ENCODE results near the gene ITGB1BP2. TPM values are rescaled to one million over a fixed set of nuclear protein-coding genes. Genes with fewer than 3 reads are reported as not detected.

The ITGB1BP2 gene
- total and polyA plus RNA-seq, 2 of the 8 experiments (the other 6 are each of a cell fraction or from before 2014, with no cell fraction given) = 2.9 to 5.2 TPM

DNA sequence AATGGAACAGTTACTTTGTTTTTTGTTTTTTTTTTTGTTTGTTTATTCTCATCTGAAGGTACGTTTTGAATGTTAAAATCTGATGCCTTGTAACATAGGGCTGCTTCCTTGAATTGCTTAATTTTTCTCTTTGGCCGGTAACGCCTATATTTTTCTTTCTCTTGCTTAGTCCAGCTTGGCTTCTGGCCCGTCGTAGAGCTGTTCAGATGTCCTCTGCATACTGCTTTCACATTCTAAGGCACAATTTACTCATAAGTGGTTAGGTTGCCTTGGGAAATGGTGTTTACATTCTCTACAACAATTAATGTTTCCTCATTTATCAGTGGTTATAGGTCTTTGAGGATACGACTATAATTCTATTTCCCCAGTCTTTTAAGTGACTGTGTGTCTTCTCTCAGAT lies 10.2 kb upstream of the ITGB1BP2 start:
- H3K79me2 ChIP-seq (ENCODE audit: control insufficient read depth in 1 of 2, insufficient read depth in 2 of 2, low read length in 2 of 2) = peaks cover 5 to 52% of the 10 kb centered on the region in 2 experiments
- no peak overlapping the region for H3K4me3 ChIP-seq (ENCODE audit: extremely low read depth in 1 of 4, insufficient read depth in 2 of 4, low read depth in 3 of 4, low read length in 4 of 4)
- H4K5ac ChIP-seq (ENCODE audit: insufficient read length, low read depth, low read length) = no peak overlapping the region
- WGBS, 2 experiments (ENCODE audit: extremely low coverage in 1 of 2, insufficient coverage in 1 of 2, insufficient read length in 1 of 2, insufficient replicate concordance in 2 of 2, low coverage in 1 of 2, low lambda C conversion rate in 2 of 2, missing lambda C conversion rate in 1 of 2) = 88% methylated on average over 6 of the region's 6 CpGs; no CpG with 5 or more reads in 1 of the 2 experiments
- no peak overlapping the region for H2BK12ac ChIP-seq (ENCODE audit: low read depth, low read length)
- DNase-seq (ENCODE audit: low read depth in 1 of 2, low spot score in 2 of 2) = no peak
- peaks cover 0 to 2% of the 10 kb centered on the region in 2 experiments for H4K20me1 ChIP-seq (replicated peaks in 1 of 2; ENCODE audit: control insufficient read depth in 1 of 2, insufficient read depth in 2 of 2, low read length in 2 of 2)
- H3K36me3 ChIP-seq (ENCODE audit: control insufficient read depth in 2 of 4, insufficient read depth in 4 of 4, low read length in 3 of 4) = peaks cover 14 to 77% (median 46%) of the 10 kb centered on the region in 4 experiments
- no peak overlapping the region for H3K14ac ChIP-seq (ENCODE audit: insufficient read length)
- no peaks in the 10 kb centered on the region for H3K27me3 ChIP-seq (replicated peaks in 1 of 4; ENCODE audit: control insufficient read depth in 3 of 4, extremely low read depth in 1 of 4, insufficient read depth in 3 of 4, low read length in 3 of 4)
- H3K79me1 ChIP-seq (ENCODE audit: low read depth, low read length) = no peaks in the 10 kb centered on the region
- no peak overlapping the region for H2AFZ ChIP-seq (ENCODE audit: low read length)
- no peak overlapping the region for H3K4ac ChIP-seq (replicated peaks; ENCODE audit: insufficient read length, low read depth, low read length)
- no peak overlapping the region for H3K4me2 ChIP-seq (ENCODE audit: insufficient read depth in 1 of 2, low read depth in 2 of 2, low read length in 2 of 2)
- no peak overlapping the region for H3K9ac ChIP-seq (replicated peaks in 1 of 4; ENCODE audit: extremely low read depth in 1 of 4, low read depth in 3 of 4, low read length in 3 of 4)
- FAIRE-seq = no peak
- H3K27ac ChIP-seq (ENCODE audit: low read depth, low read length) = no peak overlapping the region
- H2AK5ac ChIP-seq (ENCODE audit: low read depth, low read length) = no peak overlapping the region
- no peaks in the 10 kb centered on the region for H3K4me1 ChIP-seq (replicated peaks in 1 of 4; ENCODE audit: control insufficient read depth in 3 of 4, insufficient read depth in 4 of 4, low read length in 3 of 4)
- no peak overlapping the region for H2BK5ac ChIP-seq (ENCODE audit: low read depth, low read length)
- H3K9me3 ChIP-seq (ENCODE audit: insufficient read depth in 2 of 2, low read depth in 1 of 2, low read length in 1 of 2) = no peaks in the 10 kb centered on the region
- H3K23ac ChIP-seq (ENCODE audit: insufficient read length) = no peak overlapping the region
- no peaks in the 10 kb centered on the region for H3K23me2 ChIP-seq (ENCODE audit: low read depth, low read length)
- no peak overlapping the region for H4K91ac ChIP-seq (replicated peaks; ENCODE audit: insufficient read length, low read length)
- H4K8ac ChIP-seq (ENCODE audit: extremely low read depth, insufficient read depth, low read length) = no peak overlapping the region
- H2BK15ac ChIP-seq (ENCODE audit: low read length) = no peak overlapping the region
- ChIA-PET CTCF (ENCODE audit: partially characterized antibody) (no interaction called here), POLR2A (ENCODE audit: partially characterized antibody) (interaction anchor here (0.6 to 13.5 kb wide), 3 partner anchors 9 to 294 kb away, joined by 3 to 215 read pairs (median 3); partner anchors contain the start of genes ITGB1BP2 and ZMYM3)
- H2BK120ac ChIP-seq (replicated peaks; ENCODE audit: low read depth, low read length) = no peak overlapping the region
- no peak overlapping the region for H3K18ac ChIP-seq (ENCODE audit: extremely low read depth, low read length)
- TF ChIP-seq CBX8 (IDR thresholded peaks at IDR 0.05; ENCODE audit: borderline replicate concordance, low read depth, low read length) = no peak
- no peak for TF ChIP-seq CBX5 (IDR thresholded peaks at IDR 0.05; ENCODE audit: low read depth, low read length)
- TF ChIP-seq JUN (IDR thresholded peaks at IDR 0.05; ENCODE audit: low read depth, low read length) = no peak
- no peak for TF ChIP-seq KDM1A (IDR thresholded peaks at IDR 0.05; ENCODE audit: borderline replicate concordance, low read length)
- TF ChIP-seq HDAC2 (IDR thresholded peaks at IDR 0.05; ENCODE audit: borderline replicate concordance in 1 of 2, low read depth in 2 of 2, low read length in 2 of 2) = no peak
- TF ChIP-seq SIN3A (conservative IDR thresholded peaks at IDR 0.05 in 1 of 2, IDR thresholded peaks at IDR 0.05 in 1 of 2; ENCODE audit: low read depth in 1 of 2, low read length in 2 of 2) = no peak
- TF ChIP-seq SRF (IDR thresholded peaks at IDR 0.05; ENCODE audit: low read depth, low read length) = no peak
- TF ChIP-seq SP1 (IDR thresholded peaks at IDR 0.05; ENCODE audit: low read depth, low read length) = no peak
- H2BK20ac ChIP-seq (ENCODE audit: low read length) = no peak overlapping the region
- no peak overlapping the region for H3K56ac ChIP-seq (replicated peaks; ENCODE audit: insufficient read length, low read depth, low read length)
